ENCODE measurements around the gene ADAM12.

- TF ChIP-seq POLR2AphosphoS5 (IDR thresholded peaks at IDR 0.05; ENCODE audit: borderline replicate concordance, low read depth, low read length) (no peak), EZH2 (IDR thresholded peaks at IDR 0.05) (no peak)
These were observed 11.3 kb downstream of the ADAM12 start for GRCh38 chr10:126376956-126377355.

All from SK-N-MC (cell line).